ENCODE results near the gene SFT2D2.
"Not testable (repeated sequence)": the region's sequence is repeated elsewhere in the genome, so short reads cannot be mapped to it uniquely, and the experiment has no call there.

The SFT2D2 gene

GRCh38 chr1:168202941-168203654 is 22.7 kb upstream of the SFT2D2 start:
- H3K27me3 ChIP-seq (replicated peaks; ENCODE audit: control insufficient read depth, insufficient read depth, low read length): no peaks in the 10 kb centered on the region
- H3K4me1 ChIP-seq (ENCODE audit: control insufficient read depth, insufficient read depth, low read length): peaks cover 18% of the 10 kb centered on the region
- H3K4me3 ChIP-seq (ENCODE audit: low read length): peak overlapping the region; percentile 53
- no peaks in the 10 kb centered on the region for H3K9me3 ChIP-seq (ENCODE audit: control insufficient read depth, low read length)
- H3K9ac ChIP-seq (ENCODE audit: low read length): peak overlapping the region; percentile 78
- H3K36me3 ChIP-seq (ENCODE audit: control insufficient read depth, insufficient read depth, low read length, severe bottlenecking): peaks cover 32% of the 10 kb centered on the region
- peak; percentile 96 for DNase-seq (ENCODE audit: low read depth)

GRCh38 chr1:168206111-168206510 is 19.7 kb upstream of the SFT2D2 start:
- no peaks in the 10 kb centered on the region for H3K27me3 ChIP-seq (replicated peaks; ENCODE audit: control insufficient read depth, insufficient read depth, low read length)
- H3K9ac ChIP-seq (ENCODE audit: low read length): no peak overlapping the region
- H3K4me1 ChIP-seq (ENCODE audit: control insufficient read depth, insufficient read depth, low read length): peaks cover 18% of the 10 kb centered on the region

GRCh38 chr1:168207673-168208072 is 18.1 kb upstream of the SFT2D2 start:
- DNase-seq (ENCODE audit: low read depth); H3K9me3 ChIP-seq (ENCODE audit: control insufficient read depth, low read length); H3K36me3 ChIP-seq (ENCODE audit: control insufficient read depth, insufficient read depth, low read length, severe bottlenecking); H3K9ac ChIP-seq (ENCODE audit: low read length); H3K4me3 ChIP-seq (ENCODE audit: low read length); H3K27me3 ChIP-seq (replicated peaks; ENCODE audit: control insufficient read depth, insufficient read depth, low read length): not testable (repeated sequence)
- peaks cover 11% of the 10 kb centered on the region for H3K4me1 ChIP-seq (ENCODE audit: control insufficient read depth, insufficient read depth, low read length)

More at GRCh38 chr1:168206111-168206510, 19.7 kb upstream of the SFT2D2 start:
- Histone ChIP-seq H3K9me3 (ENCODE audit: control insufficient read depth, low read length) (peaks cover 5% of the 10 kb centered on the region), H3K36me3 (ENCODE audit: control insufficient read depth, insufficient read depth, low read length, severe bottlenecking) (peaks cover 5% of the 10 kb centered on the region), H3K4me3 (ENCODE audit: low read length) (no peak overlapping the region)
- DNase-seq (ENCODE audit: low read depth): no peak

GRCh38 chr1:168210312-168210711 is 15.5 kb upstream of the SFT2D2 start:
- Histone ChIP-seq H3K4me1 (ENCODE audit: control insufficient read depth, insufficient read depth, low read length) (no peaks in the 10 kb centered on the region), H3K27me3 (replicated peaks; ENCODE audit: control insufficient read depth, insufficient read depth, low read length) (no peaks in the 10 kb centered on the region), H3K36me3 (ENCODE audit: control insufficient read depth, insufficient read depth, low read length, severe bottlenecking) (no peaks in the 10 kb centered on the region), H3K9ac (ENCODE audit: low read length) (no peak overlapping the region), H3K9me3 (ENCODE audit: control insufficient read depth, low read length) (peaks cover 19% of the 10 kb centered on the region), H3K4me3 (ENCODE audit: low read length) (no peak overlapping the region)
- DNase-seq (ENCODE audit: low read depth): no peak

- H3K9ac ChIP-seq (ENCODE audit: low read length): no peak overlapping the region
- H3K9me3 ChIP-seq (ENCODE audit: control insufficient read depth, low read length): peaks cover 19% of the 10 kb centered on the region
- H3K27me3 ChIP-seq (replicated peaks; ENCODE audit: control insufficient read depth, insufficient read depth, low read length): no peaks in the 10 kb centered on the region
- no peaks in the 10 kb centered on the region for H3K4me1 ChIP-seq (ENCODE audit: control insufficient read depth, insufficient read depth, low read length)
- no peak overlapping the region for H3K4me3 ChIP-seq (ENCODE audit: low read length)
- no peak for DNase-seq (ENCODE audit: low read depth)
- H3K36me3 ChIP-seq (ENCODE audit: control insufficient read depth, insufficient read depth, low read length, severe bottlenecking): no peaks in the 10 kb centered on the region
Measured at GRCh38 chr1:168213349-168213748, 12.5 kb upstream of the SFT2D2 start.

GRCh38 chr1:168216171-168216570 is 9.6 kb upstream of the SFT2D2 start:
- Histone ChIP-seq H3K27me3 (replicated peaks; ENCODE audit: control insufficient read depth, insufficient read depth, low read length) (no peaks in the 10 kb centered on the region), H3K36me3 (ENCODE audit: control insufficient read depth, insufficient read depth, low read length, severe bottlenecking) (no peaks in the 10 kb centered on the region), H3K4me1 (ENCODE audit: control insufficient read depth, insufficient read depth, low read length) (no peaks in the 10 kb centered on the region), H3K9ac (ENCODE audit: low read length) (no peak overlapping the region), H3K9me3 (ENCODE audit: control insufficient read depth, low read length) (peaks cover 13% of the 10 kb centered on the region), H3K4me3 (ENCODE audit: low read length) (no peak overlapping the region)
- no peak for DNase-seq (ENCODE audit: low read depth)

- H3K4me1 ChIP-seq (ENCODE audit: control insufficient read depth, insufficient read depth, low read length): no peaks in the 10 kb centered on the region
- no peak overlapping the region for H3K4me3 ChIP-seq (ENCODE audit: low read length)
- no peak for DNase-seq (ENCODE audit: low read depth)
- no peaks in the 10 kb centered on the region for H3K27me3 ChIP-seq (replicated peaks; ENCODE audit: control insufficient read depth, insufficient read depth, low read length)
- H3K36me3 ChIP-seq (ENCODE audit: control insufficient read depth, insufficient read depth, low read length, severe bottlenecking): no peaks in the 10 kb centered on the region
- peaks cover 9% of the 10 kb centered on the region for H3K9me3 ChIP-seq (ENCODE audit: control insufficient read depth, low read length)
- no peak overlapping the region for H3K9ac ChIP-seq (ENCODE audit: low read length)
Measured at GRCh38 chr1:168217664-168218063, 8.1 kb upstream of the SFT2D2 start.

- H3K4me3 ChIP-seq (ENCODE audit: low read length): no peak overlapping the region
- H3K9me3 ChIP-seq (ENCODE audit: control insufficient read depth, low read length): peaks cover 5% of the 10 kb centered on the region
- no peak overlapping the region for H3K9ac ChIP-seq (ENCODE audit: low read length)
- H3K27me3 ChIP-seq (replicated peaks; ENCODE audit: control insufficient read depth, insufficient read depth, low read length): no peaks in the 10 kb centered on the region
- H3K36me3 ChIP-seq (ENCODE audit: control insufficient read depth, insufficient read depth, low read length, severe bottlenecking): no peaks in the 10 kb centered on the region
- DNase-seq (ENCODE audit: low read depth): no peak
- no peaks in the 10 kb centered on the region for H3K4me1 ChIP-seq (ENCODE audit: control insufficient read depth, insufficient read depth, low read length)
Measured at GRCh38 chr1:168218658-168219057, 7.1 kb upstream of the SFT2D2 start.

GRCh38 chr1:168220470-168220871 is 5.3 kb upstream of the SFT2D2 start:
- Histone ChIP-seq H3K4me1 (ENCODE audit: control insufficient read depth, insufficient read depth, low read length) (peaks cover 2% of the 10 kb centered on the region), H3K4me3 (ENCODE audit: low read length) (no peak overlapping the region), H3K9ac (ENCODE audit: low read length) (no peak overlapping the region), H3K27me3 (replicated peaks; ENCODE audit: control insufficient read depth, insufficient read depth, low read length) (no peaks in the 10 kb centered on the region), H3K9me3 (ENCODE audit: control insufficient read depth, low read length) (peaks cover 5% of the 10 kb centered on the region), H3K36me3 (ENCODE audit: control insufficient read depth, insufficient read depth, low read length, severe bottlenecking) (no peaks in the 10 kb centered on the region)
- DNase-seq (ENCODE audit: low read depth): no peak

GRCh38 chr1:168221275-168221674 is 4.5 kb upstream of the SFT2D2 start:
- H3K27me3 ChIP-seq (replicated peaks; ENCODE audit: control insufficient read depth, insufficient read depth, low read length): no peaks in the 10 kb centered on the region
- peaks cover 2% of the 10 kb centered on the region for H3K4me1 ChIP-seq (ENCODE audit: control insufficient read depth, insufficient read depth, low read length)
- H3K9ac ChIP-seq (ENCODE audit: low read length): no peak overlapping the region
- no peak for DNase-seq (ENCODE audit: low read depth)
- no peaks in the 10 kb centered on the region for H3K36me3 ChIP-seq (ENCODE audit: control insufficient read depth, insufficient read depth, low read length, severe bottlenecking)
- H3K9me3 ChIP-seq (ENCODE audit: control insufficient read depth, low read length): peaks cover 5% of the 10 kb centered on the region
- H3K4me3 ChIP-seq (ENCODE audit: low read length): no peak overlapping the region

GRCh38 chr1:168223261-168223660 is 2.5 kb upstream of the SFT2D2 start:
- Histone ChIP-seq H3K4me1 (ENCODE audit: control insufficient read depth, insufficient read depth, low read length) (peaks cover 12% of the 10 kb centered on the region), H3K36me3 (ENCODE audit: control insufficient read depth, insufficient read depth, low read length, severe bottlenecking) (no peaks in the 10 kb centered on the region), H3K9me3 (ENCODE audit: control insufficient read depth, low read length) (peaks cover 5% of the 10 kb centered on the region), H3K4me3 (ENCODE audit: low read length) (no peak overlapping the region), H3K9ac (ENCODE audit: low read length) (no peak overlapping the region), H3K27me3 (replicated peaks; ENCODE audit: control insufficient read depth, insufficient read depth, low read length) (no peaks in the 10 kb centered on the region)
- DNase-seq (ENCODE audit: low read depth): no peak
